Measurements from ENCODE around the gene FRMD3. TPM values are rescaled to one million over a fixed set of nuclear protein-coding genes. Genes with fewer than 3 reads are reported as not detected.
A peak's percentile ranks its signal among the peaks of the same experiment; 100 is the strongest.

The FRMD3 gene
- total and polyA plus RNA-seq, 7 experiments from 2014 or later = 0.85 to 2.5 (median 0.97) TPM; not detected in 1

- peaks cover 0 to 19% (median 10%) of the 10 kb centered on the region in 5 donors for H3K36me3 Mint-ChIP-seq
- peaks cover 0 to 1% (median 0%) of the 10 kb centered on the region in 7 donors for H3K4me1 Mint-ChIP-seq
- H3K9me3 Mint-ChIP-seq = peaks cover 0 to 51% (median 15%) of the 10 kb centered on the region in 11 donors
- POLR2A ChIA-PET = no interaction called here
- no peaks in the 10 kb centered on the region for H3K4me1 ChIP-seq (ENCODE audit: control insufficient read depth in 2 of 2, insufficient read depth in 2 of 2, low read length in 2 of 2)
- CTCF ChIA-PET = interaction anchor here (0.7 kb wide), 1 partner anchor 39 kb away, joined by 3 read pairs; no protein-coding TSS in a partner anchor
- H3K36me3 ChIP-seq (ENCODE audit: control insufficient read depth in 2 of 3, insufficient read depth in 3 of 3, low read length in 3 of 3) = no peaks in the 10 kb centered on the region
- peaks cover 7 to 37% (median 19%) of the 10 kb centered on the region in 5 donors for H3K27me3 Mint-ChIP-seq
- no peaks in the 10 kb centered on the region for H3K27me3 ChIP-seq (ENCODE audit: control insufficient read depth in 2 of 2, insufficient read depth in 2 of 2, low read length in 2 of 2)
- no peak overlapping the region for H3K4me3 ChIP-seq (ENCODE audit: low read length)
- intact Hi-C loops (cut with micrococcal nuclease) = loop anchor here in 1 of 2 donors (1.0 kb wide), 1 partner anchor 210 kb away; no protein-coding TSS in a partner anchor
- H3K4me3 Mint-ChIP-seq = no peak overlapping the region
- H3K27ac Mint-ChIP-seq = no peak overlapping the region
- no peaks in the 10 kb centered on the region for H3K9me3 ChIP-seq (ENCODE audit: control insufficient read depth in 2 of 3, low read length in 3 of 3)
- ATAC-seq (peak; percentile 83), DNase-seq (no peak)
- no peak overlapping the region for H3K27ac ChIP-seq (ENCODE audit: low read depth, low read length)
Measured at GRCh38 chr9:83544002-83544698, 5.9 kb upstream of the FRMD3 start.

GRCh38 chr9:83538890-83539238, 663 bp upstream of the FRMD3 start:
- Histone ChIP-seq H3K4me1 (ENCODE audit: control insufficient read depth in 2 of 2, insufficient read depth in 2 of 2, low read length in 2 of 2) (no peaks in the 10 kb centered on the region), H3K27ac (ENCODE audit: low read depth, low read length) (no peak overlapping the region), H3K36me3 (ENCODE audit: control insufficient read depth in 2 of 3, insufficient read depth in 3 of 3, low read length in 3 of 3) (no peaks in the 10 kb centered on the region), H3K9me3 (ENCODE audit: control insufficient read depth in 2 of 3, low read length in 3 of 3) (no peaks in the 10 kb centered on the region), H3K27me3 (ENCODE audit: control insufficient read depth in 2 of 2, insufficient read depth in 2 of 2, low read length in 2 of 2) (no peaks in the 10 kb centered on the region), H3K4me3 (ENCODE audit: low read length) (no peak overlapping the region)
- H3K36me3 Mint-ChIP-seq = peaks cover 0 to 14% (median 8%) of the 10 kb centered on the region in 5 donors
- intact Hi-C loops (cut with micrococcal nuclease) = no loop called here
- no peak overlapping the region for H3K27ac Mint-ChIP-seq
- H3K4me1 Mint-ChIP-seq = peaks cover 0 to 6% (median 0%) of the 10 kb centered on the region in 7 donors
- peaks cover 22 to 56% (median 41%) of the 10 kb centered on the region in 5 donors for H3K27me3 Mint-ChIP-seq
- DNase-seq (no peak), ATAC-seq (no peak)
- ChIA-PET CTCF (no interaction called here), POLR2A (no interaction called here)
- H3K9me3 Mint-ChIP-seq = peaks cover 0 to 3% (median 0%) of the 10 kb centered on the region in 11 donors
- peak overlapping the region in 6 of 10 donors; percentile 17 to 64 (median 40) for H3K4me3 Mint-ChIP-seq

DNA sequence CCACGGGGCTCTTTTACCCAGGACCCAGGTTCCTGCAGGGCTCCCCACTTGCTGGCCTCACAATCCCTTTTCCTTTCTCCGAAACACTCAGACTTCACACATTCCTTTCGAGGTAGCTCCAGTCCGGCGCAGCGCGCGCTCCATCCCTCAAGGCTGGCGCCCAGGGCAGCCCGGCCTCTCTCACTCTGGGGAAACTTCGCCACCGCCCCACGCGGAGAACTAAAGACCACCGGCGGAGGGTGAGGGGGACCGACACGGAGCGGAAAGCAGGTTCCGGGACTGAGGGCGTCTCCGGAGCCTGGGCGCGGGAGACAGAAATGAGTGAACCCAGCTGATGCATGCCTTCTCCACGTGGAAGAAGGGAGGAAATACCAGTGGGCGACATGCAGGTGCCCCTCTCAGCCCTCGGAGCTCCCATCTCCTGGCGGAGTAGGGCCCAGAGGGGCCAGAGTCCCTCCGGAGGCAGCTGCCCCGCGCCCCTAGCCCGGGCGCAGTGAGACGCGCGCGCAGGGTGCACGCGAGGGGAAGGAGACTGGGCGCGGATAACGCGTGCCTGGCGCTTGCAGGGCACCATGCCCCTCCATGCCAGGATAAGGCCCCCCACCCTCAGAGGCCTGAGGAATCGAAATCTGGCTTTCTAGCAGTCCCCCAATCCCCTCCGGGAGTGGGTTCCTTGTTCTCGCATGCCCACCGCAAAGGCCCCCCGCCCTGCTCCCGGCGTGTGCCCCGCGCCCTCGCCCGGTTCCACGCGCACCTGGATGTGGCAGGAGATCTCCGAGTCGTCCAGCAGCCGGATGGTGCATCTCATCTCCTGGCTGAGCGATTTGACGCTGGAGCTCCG, 650 bp downstream of the FRMD3 start:
- ATAC-seq (no peak), DNase-seq (no peak)
- H3K27me3 ChIP-seq (ENCODE audit: control insufficient read depth in 2 of 2, insufficient read depth in 2 of 2, low read length in 2 of 2) = no peaks in the 10 kb centered on the region
- intact Hi-C loops (cut with micrococcal nuclease) = no loop called here
- H3K36me3 ChIP-seq (ENCODE audit: control insufficient read depth in 2 of 3, insufficient read depth in 3 of 3, low read length in 3 of 3) = no peaks in the 10 kb centered on the region
- no peaks in the 10 kb centered on the region for H3K9me3 ChIP-seq (ENCODE audit: control insufficient read depth in 2 of 3, low read length in 3 of 3)
- H3K27ac ChIP-seq (ENCODE audit: low read depth, low read length) = no peak overlapping the region
- H3K4me1 ChIP-seq (ENCODE audit: control insufficient read depth in 2 of 2, insufficient read depth in 2 of 2, low read length in 2 of 2) = no peaks in the 10 kb centered on the region
- Mint-ChIP-seq H3K27ac (no peak overlapping the region), H3K9me3 (peaks cover 0 to 1% (median 0%) of the 10 kb centered on the region in 11 donors), H3K36me3 (peaks cover 0 to 9% (median 4%) of the 10 kb centered on the region in 5 donors), H3K4me1 (peaks cover 0 to 6% (median 0%) of the 10 kb centered on the region in 7 donors), H3K4me3 (peak overlapping the region in 1 of 10 donors; percentile 9), H3K27me3 (peaks cover 22 to 58% (median 41%) of the 10 kb centered on the region in 5 donors)
- H3K4me3 ChIP-seq (ENCODE audit: low read length) = no peak overlapping the region
- ChIA-PET POLR2A (no interaction called here), CTCF (no interaction called here)

GRCh38 chr9:83536332-83536731, 1.9 kb downstream of the FRMD3 start:
- Mint-ChIP-seq H3K4me3 (no peak overlapping the region), H3K27me3 (peaks cover 22 to 57% (median 39%) of the 10 kb centered on the region in 5 donors), H3K4me1 (peaks cover 0 to 6% (median 0%) of the 10 kb centered on the region in 7 donors), H3K9me3 (peaks cover 0 to 2% (median 0%) of the 10 kb centered on the region in 11 donors), H3K27ac (no peak overlapping the region), H3K36me3 (peaks cover 0 to 9% (median 4%) of the 10 kb centered on the region in 5 donors)
- no peaks in the 10 kb centered on the region for H3K27me3 ChIP-seq (ENCODE audit: control insufficient read depth in 2 of 2, insufficient read depth in 2 of 2, low read length in 2 of 2)
- H3K9me3 ChIP-seq (ENCODE audit: control insufficient read depth in 2 of 3, low read length in 3 of 3) = no peaks in the 10 kb centered on the region
- DNase-seq = no peak
- no peaks in the 10 kb centered on the region for H3K36me3 ChIP-seq (ENCODE audit: control insufficient read depth in 2 of 3, insufficient read depth in 3 of 3, low read length in 3 of 3)
- no peak overlapping the region for H3K4me3 ChIP-seq (ENCODE audit: low read length)
- intact Hi-C loops (cut with micrococcal nuclease) = no loop called here
- ATAC-seq = no peak
- no peaks in the 10 kb centered on the region for H3K4me1 ChIP-seq (ENCODE audit: control insufficient read depth in 2 of 2, insufficient read depth in 2 of 2, low read length in 2 of 2)
- H3K27ac ChIP-seq (ENCODE audit: low read depth, low read length) = no peak overlapping the region
- ChIA-PET POLR2A (no interaction called here), CTCF (no interaction called here)

DNA sequence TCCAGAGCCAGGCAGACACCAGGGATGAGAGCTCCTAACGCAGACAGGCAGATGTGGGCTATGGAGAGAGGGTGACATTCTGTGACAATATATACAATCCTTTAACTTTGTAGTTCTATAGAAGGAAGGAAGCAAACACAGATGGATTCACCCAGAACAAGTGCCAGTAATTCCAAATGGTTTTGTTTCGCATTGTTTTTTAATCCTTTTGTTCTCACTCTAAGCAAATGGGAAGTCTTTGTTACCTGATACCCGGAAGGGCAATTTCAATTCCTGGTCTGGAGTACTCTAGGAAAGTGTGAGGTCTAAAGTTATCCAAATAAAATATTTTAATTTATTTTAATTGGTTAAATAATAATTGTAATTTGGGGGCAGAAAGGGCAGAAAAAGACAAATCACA, 2.5 kb downstream of the FRMD3 start:
- Mint-ChIP-seq H3K9me3 (peaks cover 0 to 2% (median 0%) of the 10 kb centered on the region in 11 donors), H3K36me3 (peaks cover 0 to 6% (median 0%) of the 10 kb centered on the region in 5 donors), H3K4me3 (no peak overlapping the region), H3K27me3 (peaks cover 17 to 53% (median 33%) of the 10 kb centered on the region in 5 donors), H3K4me1 (peaks cover 0 to 6% (median 0%) of the 10 kb centered on the region in 7 donors), H3K27ac (no peak overlapping the region)
- ChIA-PET CTCF (no interaction called here), POLR2A (no interaction called here)
- no peak overlapping the region for H3K4me3 ChIP-seq (ENCODE audit: low read length)
- ATAC-seq (no peak), DNase-seq (no peak)
- intact Hi-C loops (cut with micrococcal nuclease) = no loop called here
- H3K9me3 ChIP-seq (ENCODE audit: control insufficient read depth in 2 of 3, low read length in 3 of 3) = no peaks in the 10 kb centered on the region
- H3K36me3 ChIP-seq (ENCODE audit: control insufficient read depth in 2 of 3, insufficient read depth in 3 of 3, low read length in 3 of 3) = no peaks in the 10 kb centered on the region
- no peak overlapping the region for H3K27ac ChIP-seq (ENCODE audit: low read depth, low read length)
- H3K27me3 ChIP-seq (ENCODE audit: control insufficient read depth in 2 of 2, insufficient read depth in 2 of 2, low read length in 2 of 2) = no peaks in the 10 kb centered on the region
- H3K4me1 ChIP-seq (ENCODE audit: control insufficient read depth in 2 of 2, insufficient read depth in 2 of 2, low read length in 2 of 2) = no peaks in the 10 kb centered on the region

- intact Hi-C loops (cut with micrococcal nuclease) = no loop called here
- DNase-seq = no peak
- no peak for ATAC-seq
- H3K36me3 ChIP-seq (ENCODE audit: control insufficient read depth in 2 of 3, insufficient read depth in 3 of 3, low read length in 3 of 3) = no peaks in the 10 kb centered on the region
- H3K4me3 Mint-ChIP-seq = no peak overlapping the region
- H3K27me3 ChIP-seq (ENCODE audit: control insufficient read depth in 2 of 2, insufficient read depth in 2 of 2, low read length in 2 of 2) = no peaks in the 10 kb centered on the region
- peaks cover 8 to 34% (median 13%) of the 10 kb centered on the region in 5 donors for H3K27me3 Mint-ChIP-seq
- H3K27ac ChIP-seq (ENCODE audit: low read depth, low read length) = no peak overlapping the region
- CTCF ChIA-PET = no interaction called here
- H3K9me3 Mint-ChIP-seq = peaks cover 0 to 8% (median 0%) of the 10 kb centered on the region in 11 donors
- H3K36me3 Mint-ChIP-seq = peaks cover 0 to 9% (median 4%) of the 10 kb centered on the region in 5 donors
- H3K4me3 ChIP-seq (ENCODE audit: low read length) = no peak overlapping the region
- H3K9me3 ChIP-seq (ENCODE audit: control insufficient read depth in 2 of 3, low read length in 3 of 3) = no peaks in the 10 kb centered on the region
- H3K27ac Mint-ChIP-seq = no peak overlapping the region
- H3K4me1 ChIP-seq (ENCODE audit: control insufficient read depth in 2 of 2, insufficient read depth in 2 of 2, low read length in 2 of 2) = no peaks in the 10 kb centered on the region
- POLR2A ChIA-PET = no interaction called here
- no peaks in the 10 kb centered on the region for H3K4me1 Mint-ChIP-seq
Measured at GRCh38 chr9:83533296-83533695, 4.9 kb downstream of the FRMD3 start.
